Chondrocyte (in vitro differentiated cells): ENCODE results near the gene TMEM212. TPM values are rescaled to one million over a fixed set of nuclear protein-coding genes. Genes with fewer than 3 reads are reported as not detected.

Experiments
- DNase-seq: peaks from one replicate; pipeline ENCODE4 v3.0.0; 2021; ENCODE audit warnings: mixed read lengths, low spot score
- H3K27ac Mint-ChIP-seq: one replicate; pipeline ENCODE4 v1.8.0; 2021; ENCODE audit warnings: mild to moderate bottlenecking, moderate library complexity, mixed read lengths; ENCODE audit not compliant: unreplicated experiment
- H3K27me3 Mint-ChIP-seq: 2 replicates; pipeline ENCODE4 v1.8.0; 2021; ENCODE audit warnings: low read depth, mixed read lengths
- H3K36me3 Mint-ChIP-seq: 2 replicates; pipeline ENCODE4 v1.8.0; 2021; ENCODE audit warnings: low read depth, mixed read lengths
- H3K4me1 Mint-ChIP-seq: 2 replicates; pipeline ENCODE4 v1.8.0; 2021; ENCODE audit warnings: low read depth, mild to moderate bottlenecking, mixed read lengths
- H3K4me3 Mint-ChIP-seq: one replicate; pipeline ENCODE4 v1.8.0; 2021; ENCODE audit warnings: mild to moderate bottlenecking, moderate library complexity, mixed read lengths; ENCODE audit not compliant: unreplicated experiment
- H3K9me3 Mint-ChIP-seq: 2 replicates; pipeline ENCODE4 v1.8.0; 2021; ENCODE audit warnings: low read depth, mixed read lengths
- CTCF ChIP-seq: fragments of 200-600 bp; sonication (generic); IDR thresholded peaks from 2 replicates; pipeline ENCODE4 v1.5.0; 2021; ENCODE audit warnings: antibody characterized with exemption, mild to moderate bottlenecking, moderate library complexity
- total RNA-seq: library from RNA; stranded (reverse); gene quantifications from 3 replicates; pipeline ENCODE4 v1.2.1, GENCODE V29; 2021

TMEM212 gene
- total RNA-seq, 1 donor from 2014 or later = not detected

DNA sequence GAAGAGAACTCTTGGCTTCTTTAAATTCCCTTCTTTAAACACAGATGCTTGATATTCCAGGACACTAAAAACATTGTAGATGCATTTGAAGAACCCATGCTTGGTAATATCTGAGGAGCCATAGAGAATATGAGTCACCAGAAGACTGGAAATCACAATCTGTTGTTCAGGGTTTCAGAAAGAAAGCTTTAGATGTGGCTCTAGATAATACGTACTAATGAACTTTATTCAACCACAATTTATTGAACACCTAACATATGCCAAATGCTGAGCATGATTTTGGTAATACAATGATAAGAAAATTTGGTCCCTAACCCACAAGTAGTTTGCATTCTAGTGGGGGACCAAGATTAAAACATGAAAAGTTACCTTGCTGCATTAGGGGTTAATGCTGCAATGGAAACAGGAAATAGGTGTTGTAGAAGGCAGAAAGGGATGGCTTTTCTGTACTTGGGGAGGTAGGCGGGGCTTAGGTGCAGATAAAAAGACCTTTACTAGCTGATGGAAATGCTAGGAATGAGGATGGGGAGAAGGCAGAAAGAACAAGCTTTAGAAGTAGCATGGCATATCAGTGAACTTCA, 21.3 kb upstream of the TMEM212 start:
- peaks cover 5% of the 10 kb centered on the region for H3K9me3 Mint-ChIP-seq
- no peak for DNase-seq

GRCh38 chr3:171822431-171823106, 20.6 kb upstream of the TMEM212 start:
- Mint-ChIP-seq H3K9me3 (peaks cover 5% of the 10 kb centered on the region), H3K4me3 (no peak overlapping the region), H3K27me3 (no peaks in the 10 kb centered on the region), H3K27ac (no peak overlapping the region), H3K36me3 (no peaks in the 10 kb centered on the region), H3K4me1 (peaks cover 7% of the 10 kb centered on the region)
- no peak for DNase-seq
- TF ChIP-seq CTCF = no peak

More for the DNA sequence above, 21.3 kb upstream of the TMEM212 start:
- Mint-ChIP-seq H3K27ac (no peak overlapping the region), H3K4me1 (peaks cover 7% of the 10 kb centered on the region), H3K27me3 (no peaks in the 10 kb centered on the region), H3K36me3 (no peaks in the 10 kb centered on the region), H3K4me3 (no peak overlapping the region)
- TF ChIP-seq CTCF = no peak

DNA sequence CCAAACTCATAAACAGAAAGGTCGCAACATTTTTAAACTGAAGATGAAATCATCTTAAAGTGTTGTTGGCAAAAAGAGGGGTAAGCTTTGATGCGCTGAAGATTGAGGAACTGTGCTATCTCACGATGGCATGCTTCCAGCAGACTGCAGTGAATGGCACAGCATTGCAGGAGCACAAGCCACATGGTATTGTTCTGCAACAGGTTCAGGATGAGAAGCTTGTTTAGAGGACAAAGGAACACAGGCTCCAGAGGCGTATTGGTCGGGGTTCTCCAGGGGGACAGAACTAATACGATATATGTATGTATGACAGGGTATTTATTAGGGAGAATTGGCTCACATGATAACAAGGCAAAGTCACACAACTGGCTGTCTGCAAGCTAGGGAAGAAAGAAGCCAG, 19.0 kb upstream of the TMEM212 start:
- no peaks in the 10 kb centered on the region for H3K9me3 Mint-ChIP-seq
- H3K4me3 Mint-ChIP-seq = no peak overlapping the region
- no peak for DNase-seq
- TF ChIP-seq CTCF = no peak
- H3K4me1 Mint-ChIP-seq = peaks cover 10% of the 10 kb centered on the region
- no peak overlapping the region for H3K27ac Mint-ChIP-seq
- H3K27me3 Mint-ChIP-seq = no peaks in the 10 kb centered on the region
- no peaks in the 10 kb centered on the region for H3K36me3 Mint-ChIP-seq

- TF ChIP-seq CTCF = no peak
- DNase-seq = no peak
- H3K9me3 Mint-ChIP-seq = no peaks in the 10 kb centered on the region
- no peak overlapping the region for H3K27ac Mint-ChIP-seq
- H3K36me3 Mint-ChIP-seq = no peaks in the 10 kb centered on the region
- H3K27me3 Mint-ChIP-seq = no peaks in the 10 kb centered on the region
- peaks cover 13% of the 10 kb centered on the region for H3K4me1 Mint-ChIP-seq
- H3K4me3 Mint-ChIP-seq = no peak overlapping the region
These were observed 18.3 kb upstream of the TMEM212 start for GRCh38 chr3:171824824-171825221.

DNA sequence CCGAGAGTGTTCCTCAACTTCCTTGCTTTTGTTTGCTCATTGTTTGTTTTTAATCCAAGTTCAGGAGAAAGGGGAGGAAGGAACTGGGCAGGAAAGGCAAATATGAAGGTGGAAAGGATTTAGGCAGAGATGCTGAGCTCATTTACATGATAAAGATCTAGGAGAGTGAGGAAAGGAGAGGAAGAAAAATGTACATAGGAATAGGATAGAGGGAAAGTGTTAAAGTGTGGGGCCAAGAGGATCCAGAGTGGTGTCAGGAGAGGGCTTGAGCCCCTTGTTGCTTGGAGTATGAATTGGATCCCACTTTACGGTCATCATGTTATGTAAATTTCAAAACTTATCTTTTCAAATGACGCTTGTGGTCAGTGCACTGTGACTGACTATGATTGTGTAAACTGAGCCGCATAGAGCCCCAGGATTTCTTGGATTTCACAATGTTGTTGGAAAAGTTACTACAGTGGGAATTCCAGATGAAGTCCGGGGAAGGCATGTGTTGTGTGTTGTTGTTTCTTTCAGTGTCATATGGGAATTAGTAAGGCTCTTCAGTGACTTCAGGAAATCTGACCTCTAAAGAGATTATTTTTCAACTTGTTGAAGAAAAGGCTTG, 17.8 kb upstream of the TMEM212 start:
- H3K4me1 Mint-ChIP-seq = peaks cover 18% of the 10 kb centered on the region
- DNase-seq = no peak
- no peak overlapping the region for H3K27ac Mint-ChIP-seq
- H3K9me3 Mint-ChIP-seq = no peaks in the 10 kb centered on the region
- no peak for TF ChIP-seq CTCF
- no peaks in the 10 kb centered on the region for H3K36me3 Mint-ChIP-seq
- H3K4me3 Mint-ChIP-seq = no peak overlapping the region
- no peaks in the 10 kb centered on the region for H3K27me3 Mint-ChIP-seq
